Panc1 (cell line): ENCODE results near the gene SYT11. TPM values are rescaled to one million over a fixed set of nuclear protein-coding genes. Genes with fewer than 3 reads are reported as not detected.
A peak's percentile ranks its signal among the peaks of the same experiment; 100 is the strongest.
"Not testable (repeated sequence)": the region's sequence is repeated elsewhere in the genome, so short reads cannot be mapped to it uniquely, and the experiment has no call there.

Experiments
- ATAC-seq: fragments of 200-7000 bp; cut with Tn5 transposase; 2 replicates; pipeline ENCODE4 v1.9.1; 2020; ENCODE audit warnings: mild to moderate bottlenecking, moderate library complexity
- BruUV-seq: library from RNA; stranded (reverse); fragments of 400-500 nt; replicated peaks from 2 replicates; lab custom pipeline; 2021; lab: Mats Ljungman, UMichigan
- CTCF ChIA-PET: fragments of 300-600 bp; sonication (Branson Sonifier 250); formaldehyde crosslinking; loops from one replicate; lab custom pipeline; 2022; ENCODE audit warnings: antibody characterized with exemption; lab: Charles Lee
- POLR2A ChIA-PET: fragments of 300-600 bp; sonication (Branson Sonifier 250); formaldehyde crosslinking; loops from one replicate; lab custom pipeline; 2022; ENCODE audit warnings: antibody characterized with exemption; lab: Charles Lee
- DNase-seq: peaks from one replicate; pipeline ENCODE4 v3.0.0-alpha.2; 2010; ENCODE audit warnings: low read depth, low spot score
- H3K27ac ChIP-seq: 2 replicates; pipeline ENCODE4 v1.5.1; 2011; ENCODE audit warnings: mild to moderate bottlenecking, low read length, inconsistent platforms
- H3K27me3 ChIP-seq: fragments of 200-500 bp; sonication (Bioruptor generic); 2 replicates; pipeline ENCODE4 v1.6.0; 2014; ENCODE audit warnings: low read length, inconsistent platforms; ENCODE audit not compliant: control insufficient read depth, insufficient read depth
- H3K36me3 ChIP-seq: fragments of 200-500 bp; sonication (Bioruptor generic); 2 replicates; pipeline ENCODE4 v1.5.1; 2014; ENCODE audit warnings: inconsistent platforms, mild to moderate bottlenecking, low read length, moderate library complexity; ENCODE audit not compliant: control insufficient read depth, insufficient read depth
- H3K4me1 ChIP-seq: 2 replicates; pipeline ENCODE4 v1.5.1; 2011; ENCODE audit warnings: inconsistent platforms, mild to moderate bottlenecking, low read length, moderate library complexity; ENCODE audit not compliant: control insufficient read depth, insufficient read depth
- H3K4me3 ChIP-seq, 2 experiments: 2 replicates each; pipeline ENCODE4 v1.5.1; 2011 to 2012; ENCODE audit warnings: low read depth in 2 of 2, low read length in 2 of 2, mild to moderate bottlenecking in 2 of 2, inconsistent platforms in 1 of 2, moderate library complexity in 1 of 2
- H3K9me3 ChIP-seq: fragments of 200-500 bp; sonication (Bioruptor generic); 2 replicates; pipeline ENCODE4 v1.5.1; 2014; ENCODE audit warnings: low read depth, mild to moderate bottlenecking, inconsistent platforms, low read length, moderate library complexity; ENCODE audit not compliant: control insufficient read depth, insufficient read depth
- CTCF ChIP-seq: fragments of 450-650 bp; IDR thresholded peaks from 2 replicates; pipeline ENCODE4 v1.5.1; 2017; ENCODE audit warnings: mild to moderate bottlenecking
- POLR2AphosphoS5 ChIP-seq: IDR thresholded peaks from 2 replicates; pipeline ENCODE4 v1.6.1; 2012; ENCODE audit warnings: mild to moderate bottlenecking, low read depth, low read length, moderate library complexity
- SIN3A ChIP-seq: IDR thresholded peaks from 2 replicates; pipeline ENCODE4 v1.6.1; 2012; ENCODE audit warnings: low read depth, mild to moderate bottlenecking, low read length, moderate library complexity, borderline replicate concordance; ENCODE audit not compliant: insufficient read depth
- TCF7L2 ChIP-seq: IDR thresholded peaks from 2 replicates; pipeline ENCODE4 v1.6.1; 2011; ENCODE audit warnings: mild to moderate bottlenecking, low read depth, low read length, inconsistent platforms
- in situ Hi-C: cut with HindIII; loops from 2 replicates; pipeline ENCODE4 v1.10.0; 2016; ENCODE audit warnings: low sequenced_read_pairs, low pct_unique_long_range_greater_than_20kb
- intact Hi-C: fragments of 100-400 bp; cut with micrococcal nuclease; formaldehyde crosslinking; loops from one replicate; pipeline ENCODE4 v1.10.0; 2022; ENCODE audit not compliant: unreplicated experiment
- total RNA-seq: library from RNA; stranded (reverse); gene quantifications from one replicate; pipeline ENCODE4 v1.2.1, GENCODE V29; 2021; ENCODE audit not compliant: unreplicated experiment
- TF ChIP-seq, protein P1 (sequence below), 2 experiments: IDR thresholded peaks; 2 replicates each; pipeline ENCODE4 v1.6.1; 2011 to 2012; ENCODE audit warnings: low read depth in 2 of 2, control low read depth in 1 of 2, low read length in 1 of 2, mild to moderate bottlenecking in 1 of 2, moderate library complexity in 1 of 2; ENCODE audit not compliant: insufficient read depth in 1 of 2

SYT11 gene
- total RNA-seq, 1 experiment from 2014 or later, result 4.0 TPM

DNA sequence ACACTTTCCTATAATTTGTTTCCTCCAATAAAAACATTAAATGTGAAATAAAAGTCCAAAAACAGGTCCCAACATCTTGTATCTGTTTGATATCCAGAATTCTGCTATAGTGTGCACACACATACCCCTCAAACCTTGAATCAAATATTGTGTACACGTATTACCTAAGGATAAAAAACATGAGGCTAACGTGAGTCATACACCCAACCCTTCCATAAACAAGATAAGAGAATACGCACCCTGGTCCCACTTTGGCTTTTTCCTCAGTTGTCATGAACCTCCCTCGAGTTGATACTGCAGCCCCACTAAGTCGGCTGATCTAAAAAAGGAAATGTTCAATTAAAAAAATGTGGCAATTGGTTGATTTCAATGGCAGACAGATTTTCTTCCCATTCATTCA is 69.7 kb downstream of the SYT11 start:
- intact Hi-C loops (no loop called here), in situ Hi-C loops (no loop called here)
- BruUV-seq, result no TSS peak
- Histone ChIP-seq H3K9me3 (no peaks in the 10 kb centered on the region), H3K27ac (no peak overlapping the region), H3K4me3 (no peak overlapping the region), H3K27me3 (no peaks in the 10 kb centered on the region), H3K4me1 (peaks cover 27% of the 10 kb centered on the region), H3K36me3 (peaks cover 63% of the 10 kb centered on the region)
- ATAC-seq (no peak), DNase-seq (no peak)
- ChIA-PET CTCF (no interaction called here), POLR2A (no interaction called here)
- TF ChIP-seq POLR2AphosphoS5 (no peak), SIN3A (no peak), TCF7L2 (no peak), CTCF (no peak)
- TF ChIP-seq, protein P1, sequence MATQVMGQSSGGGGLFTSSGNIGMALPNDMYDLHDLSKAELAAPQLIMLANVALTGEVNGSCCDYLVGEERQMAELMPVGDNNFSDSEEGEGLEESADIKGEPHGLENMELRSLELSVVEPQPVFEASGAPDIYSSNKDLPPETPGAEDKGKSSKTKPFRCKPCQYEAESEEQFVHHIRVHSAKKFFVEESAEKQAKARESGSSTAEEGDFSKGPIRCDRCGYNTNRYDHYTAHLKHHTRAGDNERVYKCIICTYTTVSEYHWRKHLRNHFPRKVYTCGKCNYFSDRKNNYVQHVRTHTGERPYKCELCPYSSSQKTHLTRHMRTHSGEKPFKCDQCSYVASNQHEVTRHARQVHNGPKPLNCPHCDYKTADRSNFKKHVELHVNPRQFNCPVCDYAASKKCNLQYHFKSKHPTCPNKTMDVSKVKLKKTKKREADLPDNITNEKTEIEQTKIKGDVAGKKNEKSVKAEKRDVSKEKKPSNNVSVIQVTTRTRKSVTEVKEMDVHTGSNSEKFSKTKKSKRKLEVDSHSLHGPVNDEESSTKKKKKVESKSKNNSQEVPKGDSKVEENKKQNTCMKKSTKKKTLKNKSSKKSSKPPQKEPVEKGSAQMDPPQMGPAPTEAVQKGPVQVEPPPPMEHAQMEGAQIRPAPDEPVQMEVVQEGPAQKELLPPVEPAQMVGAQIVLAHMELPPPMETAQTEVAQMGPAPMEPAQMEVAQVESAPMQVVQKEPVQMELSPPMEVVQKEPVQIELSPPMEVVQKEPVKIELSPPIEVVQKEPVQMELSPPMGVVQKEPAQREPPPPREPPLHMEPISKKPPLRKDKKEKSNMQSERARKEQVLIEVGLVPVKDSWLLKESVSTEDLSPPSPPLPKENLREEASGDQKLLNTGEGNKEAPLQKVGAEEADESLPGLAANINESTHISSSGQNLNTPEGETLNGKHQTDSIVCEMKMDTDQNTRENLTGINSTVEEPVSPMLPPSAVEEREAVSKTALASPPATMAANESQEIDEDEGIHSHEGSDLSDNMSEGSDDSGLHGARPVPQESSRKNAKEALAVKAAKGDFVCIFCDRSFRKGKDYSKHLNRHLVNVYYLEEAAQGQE (IDR thresholded peaks at IDR 0.05; ENCODE audit: insufficient read depth in 1 of 2, low read depth in 2 of 2, low read length in 1 of 2), result no peak

DNA sequence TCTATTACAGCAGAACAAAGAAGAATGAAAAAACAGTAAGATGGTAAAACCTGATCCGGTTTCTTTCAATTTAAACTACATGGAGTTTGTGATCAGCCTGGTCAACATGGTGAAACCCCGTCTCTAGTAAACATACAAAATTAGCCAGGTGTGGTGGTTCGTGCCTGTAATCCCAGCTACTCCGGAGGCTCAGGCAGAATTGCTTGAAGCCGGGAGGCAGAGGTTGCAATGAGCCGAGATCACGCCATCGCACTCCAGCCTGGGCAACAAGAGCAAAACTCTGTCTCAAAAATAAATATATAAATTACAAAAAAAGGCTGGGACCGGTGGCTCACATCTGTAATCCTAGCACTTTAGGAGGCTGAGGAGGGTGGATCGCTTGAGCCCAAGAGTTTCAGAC is 71.4 kb downstream of the SYT11 start:
- ChIA-PET POLR2A (interaction anchor here (0.6 kb wide), 1 partner anchor 61 kb away, joined by 3 read pairs; no protein-coding TSS in a partner anchor), CTCF (interaction anchor here (0.6 kb wide), 1 partner anchor 136 kb away, joined by 4 read pairs; no protein-coding TSS in a partner anchor)
- intact Hi-C loops, H3K27me3 ChIP-seq, DNase-seq, ATAC-seq, in situ Hi-C loops, BruUV-seq, H3K9me3 ChIP-seq: not testable (repeated sequence)
- Histone ChIP-seq H3K36me3 (peaks cover 57% of the 10 kb centered on the region), H3K27ac (0 out of 2 replicates have a peak overlapping the region, but pooled peaks have one; percentile 1), H3K4me3 (peak overlapping the region; percentile 93 to 98), H3K4me1 (peaks cover 27% of the 10 kb centered on the region)

GRCh38 chr1:155931332-155932038 is 72.1 kb downstream of the SYT11 start:
- Histone ChIP-seq H3K4me3 (peak overlapping the region; percentile 93 to 98), H3K4me1 (peaks cover 27% of the 10 kb centered on the region), H3K27me3 (no peaks in the 10 kb centered on the region), H3K27ac (peak overlapping the region; percentile 17; the same call in 1 of the 2 replicates), H3K9me3 (no peaks in the 10 kb centered on the region), H3K36me3 (peaks cover 50% of the 10 kb centered on the region)
- intact Hi-C loops (no loop called here), in situ Hi-C loops (no loop called here)
- ChIA-PET POLR2A (no interaction called here), CTCF (interaction anchor here (0.6 kb wide), 1 partner anchor 135 kb away, joined by 4 read pairs; no protein-coding TSS in a partner anchor)
- no peak for TF ChIP-seq TCF7L2
- no peak for TF ChIP-seq POLR2AphosphoS5
- TF ChIP-seq, protein P1 (IDR thresholded peaks at IDR 0.05; ENCODE audit: insufficient read depth in 1 of 2, low read depth in 2 of 2, low read length in 1 of 2), result no peak
- TF ChIP-seq SIN3A, result no peak
- no peak for TF ChIP-seq CTCF
- ATAC-seq (no peak), DNase-seq (no peak)
- BruUV-seq, result no TSS peak
